T47D (cell line): ENCODE measurements around the gene CEP128.

ENCODE experiments used
- DNase-seq, 2 experiments: peaks; one replicate each; pipeline versions ENCODE4 v3.0.0 to v3.0.0-alpha.2; 2011 to 2012; ENCODE audit warnings: low read depth in 1 of 2, low spot score in 1 of 2
- JUND ChIP-seq: IDR thresholded peaks from 2 replicates; pipeline ENCODE4 v1.6.1; 2012; ENCODE audit warnings: low read depth
- in situ Hi-C: cut with HindIII; loops from 2 replicates; pipeline ENCODE4 v1.10.0; 2016; ENCODE audit warnings: low sequenced_read_pairs, low pct_unique_long_range_greater_than_20kb

CEP128 gene

GRCh38 chr14:80577599-80577998 lies 363.9 kb downstream of the CEP128 start:
- in situ Hi-C loops = no loop called here
- DNase-seq = no peak
- no peak for TF ChIP-seq JUND

- no peak for DNase-seq
- in situ Hi-C loops = no loop called here
- TF ChIP-seq JUND = no peak
Measured at GRCh38 chr14:80576401-80576800, 365.1 kb downstream of the CEP128 start.

GRCh38 chr14:80575763-80576162 lies 365.8 kb downstream of the CEP128 start:
- DNase-seq = no peak
- TF ChIP-seq JUND = no peak
- in situ Hi-C loops = no loop called here

GRCh38 chr14:80572666-80573065 lies 368.9 kb downstream of the CEP128 start:
- TF ChIP-seq JUND = no peak
- in situ Hi-C loops = no loop called here
- no peak for DNase-seq

- TF ChIP-seq JUND = no peak
- in situ Hi-C loops = no loop called here
- no peak for DNase-seq
Measured at GRCh38 chr14:80570930-80571298, 370.6 kb downstream of the CEP128 start.

GRCh38 chr14:80567905-80568536 lies 373.5 kb downstream of the CEP128 start:
- TF ChIP-seq JUND = 0 out of 2 replicates have a peak, but pooled peaks have one; percentile 55
- peak in 1 of 2 experiments; percentile 20 for DNase-seq
- in situ Hi-C loops = no loop called here

GRCh38 chr14:80565001-80565400 lies 376.5 kb downstream of the CEP128 start:
- no peak for TF ChIP-seq JUND
- in situ Hi-C loops = no loop called here

GRCh38 chr14:80564051-80564450 lies 377.5 kb downstream of the CEP128 start:
- in situ Hi-C loops = no loop called here
- no peak for DNase-seq
- no peak for TF ChIP-seq JUND

More at GRCh38 chr14:80565001-80565400, 376.5 kb downstream of the CEP128 start:
- no peak for DNase-seq

GRCh38 chr14:80560800-80561657 lies 380.5 kb downstream of the CEP128 start:
- in situ Hi-C loops = no loop called here
- no peak for TF ChIP-seq JUND
- DNase-seq = no peak

GRCh38 chr14:80554139-80554538 lies 387.4 kb downstream of the CEP128 start:
- no peak for DNase-seq
- in situ Hi-C loops = no loop called here
- TF ChIP-seq JUND = no peak

GRCh38 chr14:80549141-80549540 lies 392.4 kb downstream of the CEP128 start:
- no peak for TF ChIP-seq JUND
- DNase-seq = no peak
- in situ Hi-C loops = no loop called here

- in situ Hi-C loops = no loop called here
- DNase-seq = no peak
- no peak for TF ChIP-seq JUND
Measured at GRCh38 chr14:80545935-80546854, 395.3 kb downstream of the CEP128 start.
